K562 (cell line): ENCODE measurements around the gene ATP12A. TPM values are rescaled to one million over a fixed set of nuclear protein-coding genes. Genes with fewer than 3 reads are reported as not detected.

Source experiments
- ATAC-seq: fragments of 200-7000 bp; cut with Tn5 transposase; 3 replicates; pipeline ENCODE4 v1.9.1; 2020; ENCODE audit warnings: moderate library complexity
- BruUV-seq: library from RNA; stranded (reverse); fragments of 400-500 nt; replicated peaks from 2 replicates; lab custom pipeline; 2021; lab: Mats Ljungman, UMichigan
- CTCF ChIA-PET: fragments of 300-600 bp; formaldehyde crosslinking; extraction: SDS; loops from one replicate; lab custom pipeline; 2021; ENCODE audit warnings: low intra/inter-chr PET ratio; lab: Yijun Ruan, JAX
- POLR2A ChIA-PET: fragments of 300-600, 350-650 bp; sonication (Branson Sonifier 250); formaldehyde crosslinking; extraction: SDS; loops from one replicate; lab custom pipeline; 2021; ENCODE audit warnings: antibody characterized with exemption, inconsistent platforms; lab: Yijun Ruan, JAX
- DNase-seq, 4 experiments: peaks; one replicate each; pipeline versions ENCODE4 v3.0.0 to v3.0.0-alpha.2; 2011 to 2018; ENCODE audit warnings: low spot score in 3 of 4, mixed read lengths in 3 of 4; ENCODE audit errors: extremely low read depth in 1 of 4
- FAIRE-seq: peaks from 2 replicates; lab custom pipeline; 2011; peaks lifted over from hg19 to GRCh38; lab: Jason Lieb, UNC
- H2AFZ ChIP-seq: 2 replicates; pipeline ENCODE4 v1.6.0; 2011; ENCODE audit warnings: low read depth, low read length, control low read depth, inconsistent platforms
- H3K27ac ChIP-seq: fragments of 200-600 bp; 3 replicates; pipeline ENCODE4 v1.8.0; 2011; ENCODE audit warnings: low read depth, mild to moderate bottlenecking, control low read depth, inconsistent platforms, low read length, moderate library complexity, mixed read lengths; ENCODE audit errors: extremely low read depth
- H3K27me3 ChIP-seq, 2 experiments: fragments of 300-600 bp in 1 of 2; 2 replicates in 1 of 2; 3 replicates in 1 of 2; pipeline versions ENCODE4 v1.6.0 to v1.8.0; 2011; ENCODE audit warnings: inconsistent platforms in 2 of 2, low read length in 2 of 2, mild to moderate bottlenecking in 1 of 2, mixed read lengths in 1 of 2, moderate library complexity in 1 of 2; ENCODE audit not compliant: control insufficient read depth in 2 of 2, insufficient read depth in 2 of 2
- H3K36me3 ChIP-seq: fragments of 300-600 bp; 3 replicates; pipeline ENCODE4 v1.8.0; 2011; ENCODE audit warnings: mild to moderate bottlenecking, low read length, inconsistent platforms; ENCODE audit not compliant: control insufficient read depth, insufficient read depth
- H3K4me1 ChIP-seq, 2 experiments: fragments of 200-600 bp in 1 of 2; replicated peaks in 1 of 2; 2 replicates in 1 of 2; 3 replicates in 1 of 2; pipeline versions ENCODE4 v1.5.1 to v1.8.0; 2011; ENCODE audit warnings: inconsistent platforms in 2 of 2, low read length in 2 of 2, mild to moderate bottlenecking in 1 of 2, mixed read lengths in 1 of 2, moderate library complexity in 1 of 2; ENCODE audit not compliant: control insufficient read depth in 2 of 2, insufficient read depth in 2 of 2
- H3K4me2 ChIP-seq: 2 replicates; pipeline ENCODE4 v1.6.1; 2011; ENCODE audit warnings: low read length, control low read depth, inconsistent platforms, mixed read lengths; ENCODE audit not compliant: insufficient read depth
- H3K4me3 ChIP-seq: fragments of 200-600 bp; sonication (generic), shearing (Covaris generic); 2 replicates; pipeline ENCODE4 v1.5.1; 2016; ENCODE audit warnings: control low read depth, inconsistent platforms
- H3K79me2 ChIP-seq: fragments of 200-600 bp; 3 replicates; pipeline ENCODE4 v1.8.0; 2011; ENCODE audit warnings: low read length, inconsistent platforms; ENCODE audit not compliant: control insufficient read depth, insufficient read depth
- H3K9ac ChIP-seq, 2 experiments: 2 replicates each; pipeline versions ENCODE4 v1.6.0 to v1.6.1; 2011; ENCODE audit warnings: low read depth in 2 of 2, low read length in 2 of 2, control low read depth in 1 of 2, inconsistent platforms in 1 of 2, mild to moderate bottlenecking in 1 of 2, mixed read lengths in 1 of 2; ENCODE audit not compliant: insufficient read depth in 1 of 2
- H3K9me1 ChIP-seq: one replicate; pipeline ENCODE4 v1.6.0; 2011; ENCODE audit warnings: inconsistent platforms, mild to moderate bottlenecking, low read length, moderate library complexity; ENCODE audit not compliant: control insufficient read depth, insufficient read depth
- H3K9me3 ChIP-seq: replicated peaks from 2 replicates; pipeline ENCODE4 v1.5.1; 2011; ENCODE audit warnings: low read depth, low read length, inconsistent platforms; ENCODE audit not compliant: control insufficient read depth, insufficient read depth
- H4K20me1 ChIP-seq: replicated peaks from 2 replicates; pipeline ENCODE4 v1.6.1; 2011; ENCODE audit warnings: low read length, inconsistent platforms, mixed read lengths; ENCODE audit not compliant: control insufficient read depth, insufficient read depth
- CAMTA2 ChIP-seq: fragments of 250-450 bp; sonication (Bioruptor Pico); conservative IDR thresholded peaks from 2 replicates; pipeline ENCODE4 v1.5.1; 2022
- CBX2 ChIP-seq: fragments of 200-600 bp; sonication (generic); IDR thresholded peaks from one replicate; pipeline ENCODE4 v1.6.1; 2012; ENCODE audit warnings: mild to moderate bottlenecking, low read length, inconsistent platforms; ENCODE audit not compliant: insufficient read depth, poor library complexity, severe bottlenecking
- LEF1 ChIP-seq: fragments of 450-650 bp; IDR thresholded peaks from 2 replicates; pipeline ENCODE4 v1.6.1; 2016; ENCODE audit warnings: mild to moderate bottlenecking
- SMAD2 ChIP-seq: fragments of 150-350 bp; IDR thresholded peaks from 2 replicates; pipeline ENCODE4 v1.6.1; 2014; ENCODE audit warnings: low read depth, mild to moderate bottlenecking, low read length
- SNRNP70 ChIP-seq: fragments of 200-400 bp; formaldehyde crosslinking; optimal IDR thresholded peaks from 2 replicates; pipeline ENCODE3; 2017; ENCODE audit warnings: low read depth, low read length
- STAT5B ChIP-seq: fragments of 250-450 bp; sonication (Bioruptor Pico); IDR thresholded peaks from 2 replicates; pipeline ENCODE4 v1.8.0; 2021; ENCODE audit warnings: mild to moderate bottlenecking, inconsistent platforms
- XRCC3 ChIP-seq: fragments of 450-650 bp; IDR thresholded peaks from 2 replicates; pipeline ENCODE4 v1.6.1; 2017; ENCODE audit warnings: mild to moderate bottlenecking, moderate library complexity
- ZNF217 ChIP-seq: sonication (generic); formaldehyde crosslinking; IDR thresholded peaks from 2 replicates; pipeline ENCODE4 v1.8.0; 2022; ENCODE audit warnings: mild to moderate bottlenecking, missing genetic modification reagents
- WGBS: fragments of 100-300 bp; shearing (Covaris generic); methylation state at CpG from one replicate; pipeline ENCODE4 v1.1.6; 2016; ENCODE audit warnings: low coverage, mixed read lengths; ENCODE audit not compliant: insufficient coverage; ENCODE audit errors: missing lambda C conversion rate; 5-methylcytosine and 5-hydroxymethylcytosine counted together
- in situ Hi-C: fragments of 300-500 bp; cut with MboI; formaldehyde crosslinking; loops from 4 replicates; pipeline ENCODE4 v1.15.0; 2018; ENCODE audit warnings: inconsistent platforms, mixed read lengths
- intact Hi-C: fragments of 100-400 bp; cut with micrococcal nuclease; formaldehyde crosslinking; loops from 2 replicates; pipeline ENCODE4 v1.14.2; 2022
- polyA plus RNA-seq, 8 experiments: library from polyadenylated mRNA; depleted of rRNA in 4 of 8; stranded (reverse) in 5 of 8; unstranded in 3 of 8; fragments of >200 nt; fragmentation: Nextera tagmentation in 2 of 8; fragmentation: Illumina TruSeq in 1 of 8; extraction: Ambion mirVana in 2 of 8; extraction: Trizol in 1 of 8; gene quantifications; 2 replicates each; pipeline versions ENCODE4 v1.2.1 to v1.2.3, GENCODE V29; 2011 to 2014; ENCODE audit warnings: inconsistent platforms in 1 of 8, missing spikeins in 1 of 8
- total RNA-seq, 7 experiments: library from RNA; depleted of rRNA in 6 of 7; stranded (reverse); fragments of >200 nt in 6 of 7; fragmentation: Illumina TruSeq in 2 of 7; extraction: Trizol in 2 of 7; gene quantifications; 2 replicates each; pipeline versions ENCODE4 v1.2.1 to v1.2.3, GENCODE V29; 2011 to 2021; ENCODE audit warnings: low replicate concordance in 1 of 7
- TF ChIP-seq, protein P1 (sequence below): fragments of 250-450 bp; sonication (Bioruptor Pico); IDR thresholded peaks from 2 replicates; pipeline ENCODE4 v1.5.0; 2021
- TF ChIP-seq, protein P2 (sequence below): conservative IDR thresholded peaks from 2 replicates; pipeline ENCODE4 v1.6.1; 2011; ENCODE audit warnings: low read depth, mild to moderate bottlenecking, low read length; ENCODE audit not compliant: control insufficient read depth
- TF ChIP-seq, protein P3 (sequence below), 2 experiments: fragments of 150-350 bp in 1 of 2; IDR thresholded peaks; 2 replicates each; pipeline ENCODE4 v1.6.1; 2012 to 2016; ENCODE audit warnings: low read depth in 2 of 2, low read length in 2 of 2, mild to moderate bottlenecking in 1 of 2, moderate library complexity in 1 of 2

The ATP12A gene
- total and polyA plus RNA-seq, 9 of the 15 experiments (the other 6 are each of a cell fraction or from before 2014, with no cell fraction given) = not detected

DNA sequence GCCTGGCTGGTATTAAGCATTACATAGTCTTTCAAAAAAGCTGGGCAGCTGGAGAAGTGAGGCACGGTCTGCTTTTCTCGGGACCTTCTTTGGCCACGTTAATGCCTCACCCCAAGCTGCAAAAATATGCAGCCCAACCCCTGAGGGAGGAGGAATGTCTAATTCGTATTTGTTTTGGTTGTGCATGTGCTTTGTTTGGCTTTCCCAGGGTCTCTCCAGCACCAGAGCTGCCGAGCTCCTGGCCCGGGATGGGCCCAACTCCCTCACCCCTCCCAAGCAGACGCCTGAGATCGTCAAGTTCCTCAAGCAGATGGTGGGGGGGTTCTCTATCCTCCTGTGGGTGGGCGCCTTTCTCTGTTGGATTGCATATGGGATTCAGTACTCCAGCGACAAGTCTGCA, 7.9 kb downstream of the ATP12A start:
- H3K27me3 ChIP-seq = peaks cover 6 to 32% of the 10 kb centered on the region in 2 experiments; a peak in 4 of 5 replicates
- TF ChIP-seq, protein P1, sequence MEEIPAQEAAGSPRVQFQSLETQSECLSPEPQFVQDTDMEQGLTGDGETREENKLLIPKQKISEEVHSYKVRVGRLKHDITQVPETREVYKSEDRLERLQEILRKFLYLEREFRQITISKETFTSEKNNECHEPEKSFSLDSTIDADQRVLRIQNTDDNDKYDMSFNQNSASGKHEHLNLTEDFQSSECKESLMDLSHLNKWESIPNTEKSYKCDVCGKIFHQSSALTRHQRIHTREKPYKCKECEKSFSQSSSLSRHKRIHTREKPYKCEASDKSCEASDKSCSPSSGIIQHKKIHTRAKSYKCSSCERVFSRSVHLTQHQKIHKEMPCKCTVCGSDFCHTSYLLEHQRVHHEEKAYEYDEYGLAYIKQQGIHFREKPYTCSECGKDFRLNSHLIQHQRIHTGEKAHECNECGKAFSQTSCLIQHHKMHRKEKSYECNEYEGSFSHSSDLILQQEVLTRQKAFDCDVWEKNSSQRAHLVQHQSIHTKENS = no peak
- TF ChIP-seq LEF1 (no peak), STAT5B (CRISPR knock-in tag) (no peak)
- H3K36me3 ChIP-seq = no peaks in the 10 kb centered on the region
- H3K9ac ChIP-seq = no peak overlapping the region
- H3K9me3 ChIP-seq = no peaks in the 10 kb centered on the region
- DNase-seq = no peak
- POLR2A ChIA-PET = no interaction called here
- no peak for FAIRE-seq
- no peaks in the 10 kb centered on the region; the same call in 1 of the 2 replicates for H4K20me1 ChIP-seq
- H3K4me3 ChIP-seq = no peak overlapping the region
- 0% methylated on average over 9 of the region's 10 CpGs for WGBS
- no peaks in the 10 kb centered on the region for H3K79me2 ChIP-seq
- H3K4me2 ChIP-seq = no peak overlapping the region
- CTCF ChIA-PET = no interaction called here
- ATAC-seq = no peak
- intact Hi-C loops (no loop called here), in situ Hi-C loops (no loop called here)
- no peak overlapping the region for H2AFZ ChIP-seq
- H3K4me1 ChIP-seq = no peaks in the 10 kb centered on the region
- BruUV-seq = no TSS peak
- H3K27ac ChIP-seq = no peak overlapping the region
- H3K9me1 ChIP-seq = no peaks in the 10 kb centered on the region

DNA sequence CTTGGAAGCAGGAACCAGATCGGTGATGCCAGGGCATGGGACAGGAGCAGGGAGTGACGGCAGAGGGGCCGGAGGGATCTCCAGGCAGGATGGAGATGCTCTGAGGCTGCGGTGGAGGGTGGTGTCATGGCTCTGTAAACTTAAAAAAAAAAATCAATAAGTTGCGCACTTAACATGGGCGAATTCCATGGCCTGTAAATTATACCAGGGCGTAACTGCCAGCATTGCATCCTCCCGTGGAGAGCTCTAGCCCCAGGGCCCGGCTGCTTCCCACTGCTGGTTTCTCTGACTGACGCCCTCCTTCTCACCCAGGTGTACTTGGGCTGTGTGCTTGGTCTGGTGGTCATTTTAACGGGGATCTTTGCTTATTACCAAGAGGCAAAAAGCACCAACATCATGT, 8.7 kb downstream of the ATP12A start:
- intact Hi-C loops (no loop called here), in situ Hi-C loops (no loop called here)
- FAIRE-seq (no peak), DNase-seq (no peak), ATAC-seq (no peak)
- H3K9ac ChIP-seq = no peak overlapping the region
- 0% methylated on average over 7 of the region's 11 CpGs for WGBS
- H3K27ac ChIP-seq = no peak overlapping the region
- no peaks in the 10 kb centered on the region for H3K36me3 ChIP-seq
- BruUV-seq = no TSS peak
- no peaks in the 10 kb centered on the region; the same call in 1 of the 2 replicates for H4K20me1 ChIP-seq
- CTCF ChIA-PET = no interaction called here
- H3K27me3 ChIP-seq = peaks cover 6 to 32% of the 10 kb centered on the region in 2 experiments; a peak in 4 of 5 replicates
- no peaks in the 10 kb centered on the region for H3K79me2 ChIP-seq
- H3K9me1 ChIP-seq = no peaks in the 10 kb centered on the region
- H3K9me3 ChIP-seq = no peaks in the 10 kb centered on the region
- no peak overlapping the region for H3K4me3 ChIP-seq
- POLR2A ChIA-PET = no interaction called here
- H2AFZ ChIP-seq = no peak overlapping the region
- no peak overlapping the region for H3K4me2 ChIP-seq
- H3K4me1 ChIP-seq = no peaks in the 10 kb centered on the region
- no peak for TF ChIP-seq CAMTA2 (CRISPR knock-in tag)
- TF ChIP-seq, protein P2, sequence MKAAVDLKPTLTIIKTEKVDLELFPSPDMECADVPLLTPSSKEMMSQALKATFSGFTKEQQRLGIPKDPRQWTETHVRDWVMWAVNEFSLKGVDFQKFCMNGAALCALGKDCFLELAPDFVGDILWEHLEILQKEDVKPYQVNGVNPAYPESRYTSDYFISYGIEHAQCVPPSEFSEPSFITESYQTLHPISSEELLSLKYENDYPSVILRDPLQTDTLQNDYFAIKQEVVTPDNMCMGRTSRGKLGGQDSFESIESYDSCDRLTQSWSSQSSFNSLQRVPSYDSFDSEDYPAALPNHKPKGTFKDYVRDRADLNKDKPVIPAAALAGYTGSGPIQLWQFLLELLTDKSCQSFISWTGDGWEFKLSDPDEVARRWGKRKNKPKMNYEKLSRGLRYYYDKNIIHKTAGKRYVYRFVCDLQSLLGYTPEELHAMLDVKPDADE = no peak
- no peak for TF ChIP-seq SMAD2
- TF ChIP-seq, protein P3, sequence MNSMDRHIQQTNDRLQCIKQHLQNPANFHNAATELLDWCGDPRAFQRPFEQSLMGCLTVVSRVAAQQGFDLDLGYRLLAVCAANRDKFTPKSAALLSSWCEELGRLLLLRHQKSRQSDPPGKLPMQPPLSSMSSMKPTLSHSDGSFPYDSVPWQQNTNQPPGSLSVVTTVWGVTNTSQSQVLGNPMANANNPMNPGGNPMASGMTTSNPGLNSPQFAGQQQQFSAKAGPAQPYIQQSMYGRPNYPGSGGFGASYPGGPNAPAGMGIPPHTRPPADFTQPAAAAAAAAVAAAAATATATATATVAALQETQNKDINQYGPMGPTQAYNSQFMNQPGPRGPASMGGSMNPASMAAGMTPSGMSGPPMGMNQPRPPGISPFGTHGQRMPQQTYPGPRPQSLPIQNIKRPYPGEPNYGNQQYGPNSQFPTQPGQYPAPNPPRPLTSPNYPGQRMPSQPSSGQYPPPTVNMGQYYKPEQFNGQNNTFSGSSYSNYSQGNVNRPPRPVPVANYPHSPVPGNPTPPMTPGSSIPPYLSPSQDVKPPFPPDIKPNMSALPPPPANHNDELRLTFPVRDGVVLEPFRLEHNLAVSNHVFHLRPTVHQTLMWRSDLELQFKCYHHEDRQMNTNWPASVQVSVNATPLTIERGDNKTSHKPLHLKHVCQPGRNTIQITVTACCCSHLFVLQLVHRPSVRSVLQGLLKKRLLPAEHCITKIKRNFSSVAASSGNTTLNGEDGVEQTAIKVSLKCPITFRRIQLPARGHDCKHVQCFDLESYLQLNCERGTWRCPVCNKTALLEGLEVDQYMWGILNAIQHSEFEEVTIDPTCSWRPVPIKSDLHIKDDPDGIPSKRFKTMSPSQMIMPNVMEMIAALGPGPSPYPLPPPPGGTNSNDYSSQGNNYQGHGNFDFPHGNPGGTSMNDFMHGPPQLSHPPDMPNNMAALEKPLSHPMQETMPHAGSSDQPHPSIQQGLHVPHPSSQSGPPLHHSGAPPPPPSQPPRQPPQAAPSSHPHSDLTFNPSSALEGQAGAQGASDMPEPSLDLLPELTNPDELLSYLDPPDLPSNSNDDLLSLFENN (IDR thresholded peaks at IDR 0.05; ENCODE audit: low read depth in 2 of 2, low read length in 2 of 2) = no peak
- no peak for TF ChIP-seq CBX2
- TF ChIP-seq ZNF217 (CRISPR knock-in tag) = no peak
- TF ChIP-seq SNRNP70 = no peak
- TF ChIP-seq XRCC3 = no peak
